Middle frontal gyrus (tissue), 1 donor: ENCODE data around the gene DYSF.

ENCODE experiments used
- DNase-seq: peaks from one replicate; pipeline ENCODE4 v3.0.0-alpha.2; 2015; ENCODE audit warnings: low spot score; ENCODE audit errors: extremely low spot score

The DYSF gene

DNA sequence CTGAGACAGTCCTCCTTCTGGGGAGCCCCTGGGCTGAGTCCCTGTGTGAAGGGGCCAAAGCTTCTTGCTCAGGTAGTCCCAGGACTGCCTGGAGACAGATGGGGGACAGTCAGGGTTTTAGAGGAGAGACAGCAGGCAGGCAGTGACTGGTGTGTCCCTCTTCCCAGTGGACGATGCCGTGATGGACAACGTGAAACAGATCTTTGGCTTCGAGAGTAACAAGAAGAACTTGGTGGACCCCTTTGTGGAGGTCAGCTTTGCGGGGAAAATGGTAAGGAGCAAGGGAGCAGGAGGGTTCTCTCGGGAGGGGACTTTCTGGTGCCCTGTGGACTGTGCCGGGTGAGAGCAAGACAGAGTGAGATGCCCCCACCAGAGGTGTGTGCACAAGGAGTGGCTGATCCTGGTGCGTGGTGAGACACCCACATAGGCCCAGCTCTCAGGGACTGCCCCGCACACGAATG, 74.8 kb downstream of the DYSF start:
- DNase-seq, result no peak

GRCh38 chr2:71528749-71529148, 75.4 kb downstream of the DYSF start:
- DNase-seq, result no peak

DNA sequence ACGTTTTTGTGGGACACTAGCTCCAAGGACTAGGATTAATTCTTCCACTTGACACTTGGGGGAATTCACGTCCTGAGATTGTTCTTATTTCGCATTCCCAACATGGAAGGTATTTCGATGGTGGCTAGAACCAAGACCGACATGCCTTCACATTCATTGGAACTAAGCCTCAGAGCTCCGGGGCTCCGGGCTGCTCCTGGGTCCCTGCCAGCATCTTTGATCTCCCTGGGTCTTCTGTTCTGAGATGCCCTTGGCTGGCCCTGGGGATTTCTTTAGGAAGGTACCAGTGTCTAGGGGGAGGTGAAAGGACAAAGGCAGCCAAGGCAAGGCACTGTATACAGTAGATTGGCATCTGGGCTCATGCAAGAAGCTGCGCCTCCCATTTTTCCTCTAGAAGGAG, 76.8 kb downstream of the DYSF start:
- DNase-seq, result no peak

DNA sequence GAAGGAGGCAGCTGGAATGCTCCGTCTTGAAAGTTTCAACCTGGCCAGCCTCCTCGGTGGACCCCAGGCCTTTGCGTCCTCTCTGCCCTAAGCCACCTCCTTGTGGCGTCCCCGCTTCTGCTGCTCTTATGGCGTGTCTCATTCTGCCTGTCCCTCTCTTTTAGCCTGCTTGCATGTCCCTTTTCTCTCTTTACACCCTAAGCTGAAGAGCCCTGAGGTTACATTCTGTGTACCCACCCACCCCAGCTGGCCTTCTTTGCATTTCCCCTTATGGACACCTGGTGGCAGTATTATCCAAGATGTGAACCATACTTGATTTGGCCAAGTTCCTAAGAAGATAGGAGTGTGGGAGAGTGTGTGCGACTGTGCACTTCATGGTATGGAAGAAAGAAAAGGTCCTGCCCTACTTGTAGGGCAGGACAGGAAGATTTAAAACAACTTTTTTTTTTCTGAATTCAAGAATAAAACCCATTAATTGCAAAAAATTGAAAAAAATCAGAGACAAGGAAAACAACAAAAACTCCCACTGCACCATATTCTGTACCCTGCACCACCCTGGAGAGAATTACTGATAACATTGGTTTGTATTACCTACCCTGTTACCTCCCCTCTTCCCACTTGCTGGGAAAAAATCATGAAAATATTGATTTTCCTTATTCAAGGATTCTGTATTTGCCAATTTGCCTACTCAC, 77.4 kb downstream of the DYSF start:
- no peak for DNase-seq

- no peak for DNase-seq
Observed at GRCh38 chr2:71531522-71532047, 78.2 kb downstream of the DYSF start.

- no peak for DNase-seq
Observed at GRCh38 chr2:71532327-71532726, 79.0 kb downstream of the DYSF start.

DNA sequence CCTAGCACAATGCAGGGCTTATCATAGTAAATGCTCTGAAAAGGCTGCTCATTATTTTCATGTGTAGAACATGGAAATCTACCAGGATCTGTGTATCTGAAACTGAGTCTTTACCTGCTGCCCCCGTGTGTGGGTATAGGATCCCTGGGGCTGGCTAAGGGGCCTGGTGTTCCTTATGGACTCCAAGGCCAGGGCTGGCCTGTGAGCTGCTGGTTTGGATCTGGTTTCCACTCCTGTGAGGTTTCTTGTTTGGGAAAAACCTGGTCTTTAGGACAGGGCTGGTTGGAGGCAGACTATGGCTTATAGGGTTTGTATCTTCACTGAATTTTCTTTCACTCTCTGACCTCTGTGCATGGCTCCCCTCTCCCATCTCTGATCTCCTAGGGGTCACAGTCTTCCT, 80.8 kb downstream of the DYSF start:
- DNase-seq, result no peak

- DNase-seq, result no peak
Observed at GRCh38 chr2:71534826-71535225, 81.5 kb downstream of the DYSF start.

DNA sequence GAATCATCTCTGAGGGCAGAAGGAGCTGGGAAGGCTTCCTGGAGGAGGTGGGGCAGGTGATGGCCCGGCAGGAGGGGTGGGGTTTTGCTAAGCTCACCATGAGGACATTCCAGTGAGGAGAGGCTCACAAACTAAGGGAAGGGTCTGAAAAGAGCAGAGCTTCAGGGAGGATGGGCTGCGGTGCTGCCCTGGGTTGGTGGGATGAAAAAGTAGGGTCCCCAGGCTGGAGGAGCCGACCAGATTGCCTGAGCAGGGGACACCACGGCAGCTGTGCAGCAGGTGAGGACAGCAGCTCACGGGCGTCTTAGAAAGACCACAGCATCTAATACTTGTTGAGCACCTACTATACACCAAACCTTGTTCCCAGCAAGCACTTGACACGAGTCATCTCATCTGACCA, 82.2 kb downstream of the DYSF start:
- DNase-seq, result no peak

DNA sequence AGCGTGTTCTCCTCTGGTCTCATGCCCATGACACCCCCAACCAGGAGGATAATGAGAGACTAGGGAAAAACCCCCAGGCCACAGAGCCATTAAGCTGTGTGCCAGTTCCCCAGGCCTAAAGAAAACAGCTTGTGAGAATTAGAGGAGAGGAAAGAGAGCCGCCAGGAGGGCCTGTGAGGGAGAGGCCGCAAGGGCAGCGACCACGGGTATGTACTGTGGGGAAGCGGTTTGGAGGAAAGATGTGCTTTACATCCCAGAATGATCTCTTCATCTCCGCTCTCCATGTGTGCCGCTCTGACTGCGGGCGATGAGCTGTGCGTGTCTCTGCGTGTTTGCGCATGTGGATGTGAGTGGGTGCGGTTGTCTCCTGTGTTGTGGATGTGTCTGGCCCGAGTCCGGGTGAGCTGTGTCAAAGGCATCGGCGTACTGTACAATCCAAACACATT, 82.9 kb downstream of the DYSF start:
- no peak for DNase-seq

DNA sequence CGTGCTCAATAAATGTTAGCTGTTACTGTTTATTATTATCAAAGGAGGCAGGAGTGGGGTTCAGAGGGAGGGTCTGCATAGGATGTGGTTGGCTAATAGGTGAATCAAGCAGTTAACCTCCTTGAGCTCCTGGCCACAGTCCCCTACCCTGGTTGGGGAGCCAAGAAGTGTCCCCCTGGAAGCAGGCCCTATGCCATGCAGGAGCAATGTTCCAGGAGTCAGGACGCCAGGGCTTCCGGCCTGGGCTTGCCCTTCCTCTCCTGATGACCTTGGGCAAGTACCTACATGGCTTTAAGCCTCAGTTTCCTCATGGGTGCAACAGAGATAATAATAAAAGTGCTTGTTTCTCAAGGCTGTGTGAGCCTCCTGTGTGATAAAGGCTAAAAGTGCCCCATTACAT, 84.9 kb downstream of the DYSF start:
- no peak for DNase-seq

DNA sequence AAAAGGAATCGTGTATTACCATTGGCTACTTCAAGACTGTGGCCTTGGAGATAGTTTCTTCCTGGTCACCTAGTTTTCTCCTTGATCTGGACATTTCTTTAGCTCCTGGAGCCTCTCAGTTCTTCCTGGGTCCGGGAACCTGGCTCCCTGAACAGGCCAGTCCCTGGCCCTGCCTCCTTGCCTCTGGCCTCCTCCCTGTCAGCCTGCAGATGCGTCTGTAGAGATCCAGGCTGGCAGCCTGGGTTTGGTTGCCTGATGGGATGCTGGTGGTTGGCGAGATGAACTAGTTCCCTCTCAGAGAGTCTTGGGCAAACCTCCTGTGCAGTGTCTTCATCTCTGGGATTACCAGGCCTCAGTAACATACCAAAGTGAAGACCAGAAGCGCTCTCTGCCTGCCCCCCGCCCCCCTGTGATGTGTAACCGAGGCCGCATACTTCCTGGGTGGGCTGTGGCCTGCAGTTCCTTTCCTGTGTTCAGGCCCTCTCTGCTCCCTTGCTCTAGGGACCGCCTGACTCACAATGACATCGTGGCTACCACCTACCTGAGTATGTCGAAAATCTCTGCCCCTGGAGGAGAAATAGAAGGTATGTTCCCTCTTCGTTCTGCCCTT, 85.4 kb downstream of the DYSF start:
- no peak for DNase-seq

DNA sequence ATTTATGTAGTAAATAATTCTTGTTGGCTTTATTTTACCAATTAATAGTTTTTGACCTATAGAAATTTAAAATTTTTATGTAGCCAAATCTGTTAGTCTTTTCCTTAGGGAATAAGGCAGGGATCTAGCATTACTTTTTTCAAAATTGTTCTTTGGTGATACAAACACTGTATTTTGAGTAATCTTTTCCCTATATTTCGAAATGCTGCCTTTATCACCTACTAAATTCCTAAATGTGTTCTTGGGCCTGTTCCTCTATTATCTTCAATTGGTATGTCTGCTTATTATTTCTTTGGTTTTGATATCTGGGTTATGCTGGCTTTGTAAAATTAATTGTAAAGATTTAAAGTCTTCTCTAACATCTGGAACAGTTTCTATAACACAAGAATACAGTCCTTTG, 87.5 kb downstream of the DYSF start:
- DNase-seq, result no peak

DNA sequence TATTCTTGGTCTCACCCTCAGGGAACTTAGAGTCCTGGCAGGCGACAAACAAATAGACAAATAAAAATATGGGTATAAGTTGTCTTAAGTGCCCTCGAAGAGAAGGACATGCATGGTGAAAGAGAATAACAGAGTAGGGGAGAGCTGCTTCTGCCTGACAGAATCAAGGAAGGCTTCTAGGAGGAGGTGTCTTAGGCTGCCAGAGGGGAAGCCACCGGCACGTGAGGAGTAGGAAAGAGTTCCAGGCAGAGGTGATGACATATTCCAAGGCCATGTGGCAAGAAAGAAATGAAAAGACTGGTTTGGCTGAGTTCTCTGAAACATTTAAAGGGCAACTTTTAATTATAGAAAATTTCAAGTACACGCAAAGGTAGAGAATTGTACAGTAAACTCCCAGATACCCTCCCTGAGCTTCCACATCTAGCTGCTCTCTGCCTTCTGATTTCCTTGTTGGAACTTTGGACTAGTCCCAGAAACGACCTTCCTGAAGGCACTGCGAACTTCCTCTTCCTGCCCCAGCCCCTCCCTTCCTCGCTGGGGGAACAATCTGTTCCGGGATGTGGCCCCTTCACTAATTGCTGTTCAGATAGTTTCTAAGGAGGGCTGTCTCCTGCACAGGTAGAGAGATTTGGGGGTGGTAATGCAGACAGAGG, 91.7 kb downstream of the DYSF start:
- no peak for DNase-seq

GRCh38 chr2:71545572-71546274, 92.4 kb downstream of the DYSF start:
- peak; percentile 41 for DNase-seq

DNA sequence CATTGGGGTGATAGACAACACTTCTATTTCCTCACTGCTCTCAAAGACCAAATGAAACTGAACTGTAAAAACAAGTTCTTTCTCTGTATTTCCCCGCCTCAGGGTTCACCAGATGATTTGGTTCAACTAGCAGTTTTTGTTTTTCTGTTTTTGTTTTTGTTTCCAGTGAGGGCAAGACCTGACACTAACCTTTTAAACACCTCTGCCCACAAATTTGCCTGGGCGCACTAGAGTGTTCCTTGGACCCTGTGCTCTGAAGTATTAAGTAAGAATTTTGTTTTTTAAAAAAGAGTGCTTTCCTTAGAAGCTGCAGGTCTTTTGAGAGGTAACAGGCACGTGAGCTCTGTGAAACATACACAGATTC, 92.9 kb downstream of the DYSF start:
- DNase-seq, result no peak

- no peak for DNase-seq
Observed at GRCh38 chr2:71546777-71547281, 93.5 kb downstream of the DYSF start.

GRCh38 chr2:71547616-71548285, 94.4 kb downstream of the DYSF start:
- DNase-seq, result no peak

DNA sequence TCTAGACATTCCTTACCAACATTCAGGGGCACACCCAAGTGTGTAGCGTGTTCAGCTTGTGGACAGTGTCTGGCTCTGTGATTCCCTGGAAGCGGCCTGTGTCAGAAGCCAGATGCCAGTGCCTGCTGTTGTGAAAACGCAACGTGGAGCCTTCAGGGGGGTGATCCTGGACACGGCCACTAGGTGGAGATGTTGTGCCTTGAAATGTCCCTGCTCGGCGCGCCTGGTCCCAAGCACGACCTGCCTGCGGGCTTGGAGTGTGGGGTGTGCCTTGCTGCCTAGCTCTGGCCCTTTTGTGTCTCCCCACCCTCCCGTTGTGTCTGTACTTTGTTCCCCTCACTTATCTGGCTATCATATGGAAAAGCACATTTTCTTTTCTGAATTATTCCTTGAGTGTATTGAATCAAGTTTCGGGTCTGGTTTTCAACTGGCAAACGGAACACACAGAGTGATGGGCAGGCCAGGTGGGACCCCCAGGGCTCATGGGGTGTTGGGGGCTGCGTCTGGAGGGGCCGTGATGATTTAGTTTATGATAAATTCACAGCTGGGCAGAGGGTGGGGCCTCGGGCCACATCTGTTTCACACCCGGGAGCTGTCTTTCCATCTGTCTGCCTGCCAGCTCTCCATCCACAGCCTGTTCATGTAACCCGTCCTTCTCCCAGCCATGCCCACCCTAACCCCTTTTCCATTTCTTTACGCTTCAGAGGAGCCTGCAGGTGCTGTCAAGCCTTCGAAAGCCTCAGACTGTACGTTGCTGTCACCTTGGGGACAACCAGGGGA, 95.5 kb downstream of the DYSF start:
- peak; percentile 33 for DNase-seq
